Astrocyte (in vitro differentiated cells and primary cell): ENCODE data around the gene ATAT1.

ENCODE experiments used
- EZH2 ChIP-seq: IDR thresholded peaks from 2 replicates; pipeline ENCODE4 v1.6.1; 2012; ENCODE audit warnings: mild to moderate bottlenecking, low read length, inconsistent platforms; ENCODE audit not compliant: insufficient read depth
- TF ChIP-seq, protein P1 (sequence below): IDR thresholded peaks from 2 replicates; pipeline ENCODE4 v1.5.1; 2011; ENCODE audit warnings: low read depth, mild to moderate bottlenecking, inconsistent platforms, low read length, moderate library complexity; ENCODE audit not compliant: insufficient read depth

DNA sequence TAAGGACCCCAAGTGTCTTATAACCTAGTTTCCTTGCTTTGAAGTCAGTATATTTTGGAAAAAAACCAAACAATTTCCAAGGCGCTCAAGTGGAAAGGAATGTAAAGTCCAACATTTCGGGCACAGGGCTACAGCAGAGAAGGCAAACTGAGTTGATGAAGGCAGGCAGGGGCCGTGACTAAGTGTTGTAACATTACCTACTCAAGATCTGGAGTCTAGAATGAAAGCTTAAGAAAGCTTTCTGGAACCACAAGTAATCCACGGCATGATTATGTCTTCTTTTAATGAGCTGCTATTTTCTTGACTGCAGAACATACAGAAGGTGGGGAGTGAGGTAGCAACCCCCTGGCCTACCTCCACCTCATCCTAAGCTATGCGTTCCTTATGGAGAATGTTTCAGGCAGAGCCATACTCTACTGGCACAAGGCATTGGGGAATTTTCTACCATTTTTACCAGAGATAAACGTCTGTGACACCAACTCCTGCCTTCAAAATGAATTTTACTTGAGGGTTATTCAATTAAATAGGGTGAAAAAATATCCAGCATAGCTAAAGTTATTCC lies 13.9 kb upstream of the ATAT1 start:
- TF ChIP-seq, protein P1, sequence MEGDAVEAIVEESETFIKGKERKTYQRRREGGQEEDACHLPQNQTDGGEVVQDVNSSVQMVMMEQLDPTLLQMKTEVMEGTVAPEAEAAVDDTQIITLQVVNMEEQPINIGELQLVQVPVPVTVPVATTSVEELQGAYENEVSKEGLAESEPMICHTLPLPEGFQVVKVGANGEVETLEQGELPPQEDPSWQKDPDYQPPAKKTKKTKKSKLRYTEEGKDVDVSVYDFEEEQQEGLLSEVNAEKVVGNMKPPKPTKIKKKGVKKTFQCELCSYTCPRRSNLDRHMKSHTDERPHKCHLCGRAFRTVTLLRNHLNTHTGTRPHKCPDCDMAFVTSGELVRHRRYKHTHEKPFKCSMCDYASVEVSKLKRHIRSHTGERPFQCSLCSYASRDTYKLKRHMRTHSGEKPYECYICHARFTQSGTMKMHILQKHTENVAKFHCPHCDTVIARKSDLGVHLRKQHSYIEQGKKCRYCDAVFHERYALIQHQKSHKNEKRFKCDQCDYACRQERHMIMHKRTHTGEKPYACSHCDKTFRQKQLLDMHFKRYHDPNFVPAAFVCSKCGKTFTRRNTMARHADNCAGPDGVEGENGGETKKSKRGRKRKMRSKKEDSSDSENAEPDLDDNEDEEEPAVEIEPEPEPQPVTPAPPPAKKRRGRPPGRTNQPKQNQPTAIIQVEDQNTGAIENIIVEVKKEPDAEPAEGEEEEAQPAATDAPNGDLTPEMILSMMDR: no peak
- no peak for TF ChIP-seq EZH2
